OCI-M1 (cell line): Measurements from ENCODE around the gene PCSK7.
"Not testable (repeated sequence)": the region's sequence is repeated elsewhere in the genome, so short reads cannot be mapped to it uniquely, and the experiment has no call there.

ENCODE experiments used
- DNase-seq: peaks from one replicate; lab custom pipeline; 2025; lab: John Stamatoyannopoulos, UW

The PCSK7 gene

GRCh38 chr11:117198613-117199012 lies 33.3 kb downstream of the PCSK7 start:
- no peak for DNase-seq

- peak; percentile 44 for DNase-seq
Observed at GRCh38 chr11:117197516-117198456, 34.1 kb downstream of the PCSK7 start.

GRCh38 chr11:117197006-117197405 lies 34.9 kb downstream of the PCSK7 start:
- no peak for DNase-seq

- DNase-seq, result no peak
Observed at GRCh38 chr11:117195761-117196160, 36.1 kb downstream of the PCSK7 start.

- no peak for DNase-seq
Observed at GRCh38 chr11:117195258-117195657, 36.6 kb downstream of the PCSK7 start.

- DNase-seq, result no peak
Observed at GRCh38 chr11:117194267-117194666, 37.6 kb downstream of the PCSK7 start.

- DNase-seq, result no peak
Observed at GRCh38 chr11:117193130-117194020, 38.5 kb downstream of the PCSK7 start.

GRCh38 chr11:117192401-117192875 lies 39.4 kb downstream of the PCSK7 start:
- no peak for DNase-seq

- DNase-seq, result no peak
Observed at GRCh38 chr11:117191680-117192400, 40.0 kb downstream of the PCSK7 start.

- DNase-seq, result no peak
Observed at GRCh38 chr11:117189941-117190544, 41.8 kb downstream of the PCSK7 start.

- no peak for DNase-seq
Observed at GRCh38 chr11:117189191-117189940, 42.5 kb downstream of the PCSK7 start.

GRCh38 chr11:117188620-117189081 lies 43.2 kb downstream of the PCSK7 start:
- no peak for DNase-seq

GRCh38 chr11:117187799-117188481 lies 43.9 kb downstream of the PCSK7 start:
- no peak for DNase-seq

- no peak for DNase-seq
Observed at GRCh38 chr11:117187428-117187798, 44.5 kb downstream of the PCSK7 start.

- no peak for DNase-seq
Observed at GRCh38 chr11:117187007-117187406, 44.9 kb downstream of the PCSK7 start.

GRCh38 chr11:117186431-117186761 lies 45.5 kb downstream of the PCSK7 start:
- no peak for DNase-seq

GRCh38 chr11:117185736-117186430 lies 46.0 kb downstream of the PCSK7 start:
- DNase-seq, result no peak

GRCh38 chr11:117183724-117184349 lies 48.0 kb downstream of the PCSK7 start:
- DNase-seq, result no peak

GRCh38 chr11:117183178-117183577 lies 48.7 kb downstream of the PCSK7 start:
- not testable (repeated sequence) for DNase-seq
